Measurements from ENCODE around the gene PHKB.

DNA sequence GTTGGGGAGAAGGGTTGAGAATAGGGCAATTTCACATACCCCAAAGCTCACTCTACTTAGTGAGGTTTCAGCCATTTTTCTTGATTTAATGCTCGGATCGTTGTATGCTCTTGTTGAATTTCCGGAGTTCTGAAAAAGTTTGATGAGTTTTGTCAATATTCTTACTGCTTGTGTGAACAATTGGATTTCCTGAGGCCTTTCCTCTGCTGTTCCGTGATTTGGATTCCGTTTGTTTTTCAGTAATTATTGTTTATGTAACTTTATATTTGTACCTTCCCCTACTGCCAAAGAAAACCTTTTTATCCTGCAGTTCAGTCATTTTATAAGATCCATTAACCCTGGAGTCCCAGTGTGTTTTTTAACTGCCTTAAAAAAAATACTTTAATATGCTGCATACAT, 62.9 kb downstream of the PHKB start:
- TF ChIP-seq, protein P1, sequence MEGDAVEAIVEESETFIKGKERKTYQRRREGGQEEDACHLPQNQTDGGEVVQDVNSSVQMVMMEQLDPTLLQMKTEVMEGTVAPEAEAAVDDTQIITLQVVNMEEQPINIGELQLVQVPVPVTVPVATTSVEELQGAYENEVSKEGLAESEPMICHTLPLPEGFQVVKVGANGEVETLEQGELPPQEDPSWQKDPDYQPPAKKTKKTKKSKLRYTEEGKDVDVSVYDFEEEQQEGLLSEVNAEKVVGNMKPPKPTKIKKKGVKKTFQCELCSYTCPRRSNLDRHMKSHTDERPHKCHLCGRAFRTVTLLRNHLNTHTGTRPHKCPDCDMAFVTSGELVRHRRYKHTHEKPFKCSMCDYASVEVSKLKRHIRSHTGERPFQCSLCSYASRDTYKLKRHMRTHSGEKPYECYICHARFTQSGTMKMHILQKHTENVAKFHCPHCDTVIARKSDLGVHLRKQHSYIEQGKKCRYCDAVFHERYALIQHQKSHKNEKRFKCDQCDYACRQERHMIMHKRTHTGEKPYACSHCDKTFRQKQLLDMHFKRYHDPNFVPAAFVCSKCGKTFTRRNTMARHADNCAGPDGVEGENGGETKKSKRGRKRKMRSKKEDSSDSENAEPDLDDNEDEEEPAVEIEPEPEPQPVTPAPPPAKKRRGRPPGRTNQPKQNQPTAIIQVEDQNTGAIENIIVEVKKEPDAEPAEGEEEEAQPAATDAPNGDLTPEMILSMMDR (IDR thresholded peaks at IDR 0.05) = no peak
- TF ChIP-seq POLR2A (IDR thresholded peaks at IDR 0.05) = no peak

All from lower leg skin (tissue), 3 donors.